HCT116 (cell line): ENCODE results near the gene EPS15. TPM values are rescaled to one million over a fixed set of nuclear protein-coding genes. Genes with fewer than 3 reads are reported as not detected.

ENCODE experiments used
- ATAC-seq: fragments of 200-7000 bp; cut with Tn5 transposase; 2 replicates; pipeline ENCODE4 v1.9.1; 2020; ENCODE audit warnings: mild to moderate bottlenecking, moderate library complexity
- BruUV-seq: library from RNA; stranded (reverse); fragments of 400-500 nt; replicated peaks from 2 replicates; lab custom pipeline; 2021; lab: Mats Ljungman, UMichigan
- CTCF ChIA-PET: fragments of 300-600 bp; sonication (Branson Sonifier 250); formaldehyde crosslinking; loops from one replicate; lab custom pipeline; 2021; ENCODE audit warnings: antibody characterized with exemption; lab: Charles Lee
- POLR2A ChIA-PET: fragments of 300-600, 350-600 bp; sonication (Branson Sonifier 250); formaldehyde crosslinking; loops from one replicate; lab custom pipeline; 2021; ENCODE audit warnings: antibody characterized with exemption; lab: Charles Lee
- RAD21 ChIA-PET, 2 experiments: fragments of 300-600 bp; sonication (Branson Sonifier 250); formaldehyde crosslinking; loops; one replicate each; lab custom pipeline; 2023; ENCODE audit warnings: low total read pairs in 2 of 2; ENCODE audit not compliant: uncharacterized antibody in 2 of 2, unreplicated experiment in 2 of 2, low non-redundant PET in 1 of 2; lab: Charles Lee
- DNase-seq: peaks from one replicate; pipeline ENCODE4 v3.0.0-alpha.2; 2010; ENCODE audit warnings: low read depth, low spot score
- H2AFZ ChIP-seq: fragments of 200-600 bp; shearing (Covaris generic), sonication (generic); 2 replicates; pipeline ENCODE4 v1.6.1; 2017; ENCODE audit warnings: low read depth, mixed run types, mixed read lengths, antibody characterized with exemption, low read length; ENCODE audit not compliant: poor library complexity, severe bottlenecking
- H3K27ac ChIP-seq: 2 replicates; pipeline ENCODE4 v1.5.1; 2012; ENCODE audit warnings: low read depth, low read length
- H3K27me3 ChIP-seq: fragments of 200-600 bp; sonication (generic); 2 replicates; pipeline ENCODE4 v1.6.1; 2016; ENCODE audit warnings: mixed run types, low read length, mixed read lengths; ENCODE audit not compliant: insufficient read depth
- H3K36me3 ChIP-seq, 2 experiments: fragments of 200-500 bp in 1 of 2; fragments of 200-600 bp in 1 of 2; sonication (Bioruptor generic) in 1 of 2; sonication (generic) in 1 of 2; 2 replicates each; pipeline versions ENCODE4 v1.5.1 to v1.6.1; 2014 to 2016; ENCODE audit warnings: low read length in 2 of 2, inconsistent platforms in 1 of 2, mixed read lengths in 1 of 2, mixed run types in 1 of 2; ENCODE audit not compliant: insufficient read depth in 2 of 2, control insufficient read depth in 1 of 2
- H3K4me1 ChIP-seq, 2 experiments: fragments of 200-600 bp in 1 of 2; sonication (generic) in 1 of 2; 2 replicates each; pipeline versions ENCODE4 v1.5.1 to v1.6.1; 2012 to 2017; ENCODE audit warnings: low read length in 2 of 2, inconsistent platforms in 1 of 2, mild to moderate bottlenecking in 1 of 2, mixed read lengths in 1 of 2, mixed run types in 1 of 2, moderate library complexity in 1 of 2; ENCODE audit not compliant: insufficient read depth in 2 of 2, control insufficient read depth in 1 of 2
- H3K4me2 ChIP-seq: fragments of 200-600 bp; sonication (generic); 2 replicates; pipeline ENCODE4 v1.6.1; 2017; ENCODE audit warnings: mixed run types, low read length, mixed read lengths
- H3K4me3 ChIP-seq, 2 experiments: fragments of 200-600 bp in 1 of 2; sonication (generic) in 1 of 2; replicated peaks in 1 of 2; 2 replicates each; pipeline ENCODE4 v1.5.1; 2011 to 2016; ENCODE audit warnings: low read length in 2 of 2, control low read depth in 1 of 2, low read depth in 1 of 2, mild to moderate bottlenecking in 1 of 2, mixed read lengths in 1 of 2, mixed run types in 1 of 2
- H3K79me2 ChIP-seq: fragments of 200-600 bp; sonication (generic); 2 replicates; pipeline ENCODE4 v1.6.1; 2017; ENCODE audit warnings: mild to moderate bottlenecking, mixed run types, low read length, moderate library complexity, mixed read lengths; ENCODE audit not compliant: insufficient read depth
- H3K9ac ChIP-seq: fragments of 200-600 bp; sonication (generic); 2 replicates; pipeline ENCODE4 v1.6.1; 2016; ENCODE audit warnings: low read length, mixed read lengths
- H3K9me2 ChIP-seq: fragments of 200-600 bp; sonication (generic), shearing (Covaris generic); 2 replicates; pipeline ENCODE4 v1.6.1; 2017; ENCODE audit warnings: mixed run types, mild to moderate bottlenecking, moderate library complexity; ENCODE audit not compliant: insufficient read depth
- H3K9me3 ChIP-seq, 2 experiments: fragments of 200-500 bp in 1 of 2; fragments of 200-600 bp in 1 of 2; sonication (Bioruptor generic) in 1 of 2; sonication (generic) in 1 of 2; 2 replicates each; pipeline ENCODE4 v1.6.1; 2014 to 2017; ENCODE audit warnings: low read length in 2 of 2, mixed read lengths in 2 of 2, inconsistent platforms in 1 of 2, low read depth in 1 of 2, mild to moderate bottlenecking in 1 of 2, mixed run types in 1 of 2, moderate library complexity in 1 of 2; ENCODE audit not compliant: control insufficient read depth in 1 of 2, insufficient read depth in 1 of 2
- H4K20me1 ChIP-seq: fragments of 200-600 bp; sonication (generic), shearing (Covaris generic); 2 replicates; pipeline ENCODE4 v1.6.1; 2017; ENCODE audit warnings: mixed run types, mild to moderate bottlenecking, moderate library complexity; ENCODE audit not compliant: insufficient read depth
- ATF3 ChIP-seq: IDR thresholded peaks from 2 replicates; pipeline ENCODE4 v1.6.1; 2012
- CBX3 ChIP-seq: IDR thresholded peaks from 2 replicates; pipeline ENCODE4 v1.6.1; 2012; ENCODE audit warnings: low read depth
- ELF1 ChIP-seq: IDR thresholded peaks from 2 replicates; pipeline ENCODE4 v1.6.1; 2012; ENCODE audit warnings: low read depth, borderline replicate concordance
- EZH2 ChIP-seq: fragments of 200-600 bp; sonication (generic); IDR thresholded peaks from 2 replicates; pipeline ENCODE4 v1.6.1; 2017; ENCODE audit warnings: antibody characterized with exemption, mixed run types
- EZH2phosphoT487 ChIP-seq: fragments of 200-600 bp; IDR thresholded peaks from 2 replicates; pipeline ENCODE4 v1.6.1; 2018; ENCODE audit warnings: antibody characterized with exemption, borderline replicate concordance
- FOSL1 ChIP-seq: IDR thresholded peaks from 2 replicates; pipeline ENCODE4 v1.6.1; 2012; ENCODE audit warnings: low read depth
- JUND ChIP-seq: IDR thresholded peaks from 2 replicates; pipeline ENCODE4 v1.6.1; 2012
- MAX ChIP-seq: IDR thresholded peaks from 2 replicates; pipeline ENCODE4 v1.6.1; 2012
- POLR2AphosphoS5 ChIP-seq: IDR thresholded peaks from 2 replicates; pipeline ENCODE4 v1.6.1; 2011; ENCODE audit warnings: mild to moderate bottlenecking, low read depth, low read length, moderate library complexity
- RAD21 ChIP-seq: IDR thresholded peaks from 2 replicates; pipeline ENCODE4 v1.6.1; 2012; ENCODE audit warnings: low read depth, mild to moderate bottlenecking
- REST ChIP-seq: IDR thresholded peaks from 2 replicates; pipeline ENCODE4 v1.6.1; 2012; ENCODE audit warnings: low read depth
- SIN3A ChIP-seq: IDR thresholded peaks from 2 replicates; pipeline ENCODE4 v1.6.1; 2012; ENCODE audit warnings: low read depth
- SRF ChIP-seq: IDR thresholded peaks from 2 replicates; pipeline ENCODE4 v1.6.1; 2012; ENCODE audit warnings: low read depth
- TCF7L2 ChIP-seq: IDR thresholded peaks from 2 replicates; pipeline ENCODE4 v1.7.0; 2011; ENCODE audit warnings: borderline replicate concordance, inconsistent platforms; ENCODE audit not compliant: insufficient read depth, insufficient read length; ENCODE audit errors: extremely low read depth
- YY1 ChIP-seq: IDR thresholded peaks from 2 replicates; pipeline ENCODE4 v1.6.1; 2011; ENCODE audit warnings: low read length, low read depth, moderate library complexity, mild to moderate bottlenecking; ENCODE audit not compliant: insufficient replicate concordance; ENCODE audit errors: extremely low read depth
- ZFX ChIP-seq: fragments of 450-650 bp; IDR thresholded peaks from 2 replicates; pipeline ENCODE4 v1.6.1; 2017
- ZNF274 ChIP-seq: fragments of 200-500 bp; sonication (Bioruptor generic); IDR thresholded peaks from 2 replicates; pipeline ENCODE4 v1.6.1; 2014; ENCODE audit warnings: mild to moderate bottlenecking, low read depth, low read length, inconsistent platforms
- intact Hi-C: fragments of 100-400 bp; cut with micrococcal nuclease; formaldehyde crosslinking; loops from 2 replicates; pipeline ENCODE4 v1.10.0; 2022
- total RNA-seq: library from RNA; stranded (reverse); gene quantifications from one replicate; pipeline ENCODE4 v1.2.1, GENCODE V29; 2021; ENCODE audit not compliant: unreplicated experiment

EPS15 gene
- total RNA-seq, 1 experiment from 2014 or later, result 41.2 TPM

- no peak overlapping the region for H3K4me2 ChIP-seq
- TF ChIP-seq MAX (no peak), EZH2 (no peak), FOSL1 (no peak), YY1 (no peak), RAD21 (no peak), SIN3A (no peak), ZFX (no peak), EZH2phosphoT487 (no peak), ZNF274 (no peak)
- ChIA-PET CTCF (no interaction called here), POLR2A (no interaction called here), RAD21 (no interaction called here)
- ATAC-seq (no peak), DNase-seq (no peak)
- H4K20me1 ChIP-seq, result no peaks in the 10 kb centered on the region
- H3K9ac ChIP-seq, result no peak overlapping the region
- H3K27me3 ChIP-seq, result no peaks in the 10 kb centered on the region
- BruUV-seq, result no TSS peak
- H3K4me3 ChIP-seq, result no peak overlapping the region
- H3K27ac ChIP-seq, result no peak overlapping the region
- no peak overlapping the region for H2AFZ ChIP-seq
- no peaks in the 10 kb centered on the region for H3K79me2 ChIP-seq
- H3K4me1 ChIP-seq, result peaks cover 0 to 9% of the 10 kb centered on the region in 2 experiments; a peak in 3 of 4 replicates
- no peaks in the 10 kb centered on the region for H3K9me2 ChIP-seq
- H3K36me3 ChIP-seq, result no peaks in the 10 kb centered on the region
- intact Hi-C loops, result no loop called here
- no peaks in the 10 kb centered on the region for H3K9me3 ChIP-seq
Measured at GRCh38 chr1:51425273-51425672, 93.8 kb downstream of the EPS15 start.

GRCh38 chr1:51423073-51423821 lies 95.8 kb downstream of the EPS15 start:
- H3K4me1 ChIP-seq, result peaks cover 0 to 9% of the 10 kb centered on the region in 2 experiments; a peak in 3 of 4 replicates
- no peaks in the 10 kb centered on the region for H3K27me3 ChIP-seq
- no peak overlapping the region for H3K4me3 ChIP-seq
- BruUV-seq, result no TSS peak
- H3K9me3 ChIP-seq, result no peaks in the 10 kb centered on the region
- H3K9me2 ChIP-seq, result no peaks in the 10 kb centered on the region
- ATAC-seq (no peak), DNase-seq (no peak)
- RAD21 ChIA-PET, result no interaction called here
- H3K4me2 ChIP-seq, result no peak overlapping the region
- CTCF ChIA-PET, result no interaction called here
- TF ChIP-seq ELF1, result no peak
- no peak for TF ChIP-seq SRF
- no peak for TF ChIP-seq EZH2
- no peak for TF ChIP-seq ATF3
- no peak for TF ChIP-seq TCF7L2
- TF ChIP-seq REST, result no peak
- no peak for TF ChIP-seq SIN3A
- no peak for TF ChIP-seq ZFX
- TF ChIP-seq POLR2AphosphoS5, result no peak
- TF ChIP-seq JUND, result no peak
- TF ChIP-seq EZH2phosphoT487, result no peak
- no peak for TF ChIP-seq CBX3
- no peak for TF ChIP-seq MAX
- TF ChIP-seq, all 23 proteins: peak for 0
- no peaks in the 10 kb centered on the region for H4K20me1 ChIP-seq
- H3K9ac ChIP-seq, result no peak overlapping the region
- no peak overlapping the region for H3K27ac ChIP-seq
- intact Hi-C loops, result no loop called here
- H3K79me2 ChIP-seq, result no peaks in the 10 kb centered on the region
- H2AFZ ChIP-seq, result no peak overlapping the region
- POLR2A ChIA-PET, result no interaction called here
- H3K36me3 ChIP-seq, result no peaks in the 10 kb centered on the region
